Stimulated activated naive CD4-positive, alpha-beta T cell (primary cell): Measurements from ENCODE around the gene IKZF1.

Experiments used
- DNase-seq, 6 experiments: peaks; one replicate each; lab custom pipeline; 2025; lab: John Stamatoyannopoulos, UW

Gene IKZF1

GRCh38 chr7:50376056-50376820, 71.7 kb downstream of the IKZF1 start:
- no peak for DNase-seq

DNA sequence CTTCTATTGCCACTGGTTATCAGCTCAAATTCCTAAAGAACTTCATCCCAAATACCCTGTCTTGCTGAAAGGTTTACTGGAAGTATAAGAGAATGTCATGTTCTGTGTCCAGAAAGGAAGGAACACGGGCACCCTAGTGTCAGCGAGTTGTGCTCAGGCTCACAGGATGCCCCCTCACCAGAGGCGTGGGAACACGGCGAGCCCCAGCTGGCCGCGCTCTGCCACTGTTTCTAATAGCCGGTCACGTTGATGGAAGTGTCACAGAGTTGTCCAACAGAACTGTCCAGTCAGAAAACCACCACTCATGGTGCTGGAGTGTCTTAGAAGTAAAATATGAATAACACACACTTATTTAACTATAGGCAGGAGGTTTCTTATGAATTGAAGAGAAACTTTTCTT, 72.8 kb downstream of the IKZF1 start:
- no peak for DNase-seq

DNA sequence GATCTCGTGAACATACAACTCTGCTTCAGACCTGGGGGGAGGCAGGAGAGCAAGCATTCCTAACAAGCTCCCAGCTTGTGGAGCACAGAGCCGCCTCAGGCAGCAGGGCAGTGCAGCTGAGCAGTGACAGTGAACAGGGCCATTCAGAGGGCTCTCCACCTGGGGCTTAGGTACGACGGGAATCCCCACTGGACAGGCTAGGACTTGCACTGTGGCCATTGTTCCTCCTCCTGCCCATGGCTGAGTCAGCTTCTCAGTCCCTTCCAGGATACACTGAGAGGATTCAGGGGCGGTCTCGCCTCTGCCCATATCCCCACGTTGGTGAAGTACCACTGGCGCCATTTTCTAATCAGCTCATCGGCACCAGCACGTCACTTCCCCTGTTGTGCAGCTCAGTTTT, 74.6 kb downstream of the IKZF1 start:
- DNase-seq: no peak

GRCh38 chr7:50379539-50379938, 75.0 kb downstream of the IKZF1 start:
- DNase-seq: no peak

DNA sequence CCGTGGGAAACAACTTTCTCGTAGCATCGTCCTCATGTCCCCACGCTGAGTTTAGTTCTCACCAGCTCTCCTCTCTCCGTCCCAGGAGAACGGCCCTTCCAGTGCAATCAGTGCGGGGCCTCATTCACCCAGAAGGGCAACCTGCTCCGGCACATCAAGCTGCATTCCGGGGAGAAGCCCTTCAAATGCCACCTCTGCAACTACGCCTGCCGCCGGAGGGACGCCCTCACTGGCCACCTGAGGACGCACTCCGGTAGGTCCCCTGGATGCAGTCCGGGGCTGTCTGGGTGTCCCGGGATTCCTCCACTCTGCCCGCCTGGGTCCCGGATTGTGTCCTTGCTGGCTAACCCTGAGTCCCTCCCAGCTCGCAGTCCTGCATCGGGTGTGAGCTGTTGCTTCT, 77.9 kb downstream of the IKZF1 start:
- DNase-seq: no peak

DNA sequence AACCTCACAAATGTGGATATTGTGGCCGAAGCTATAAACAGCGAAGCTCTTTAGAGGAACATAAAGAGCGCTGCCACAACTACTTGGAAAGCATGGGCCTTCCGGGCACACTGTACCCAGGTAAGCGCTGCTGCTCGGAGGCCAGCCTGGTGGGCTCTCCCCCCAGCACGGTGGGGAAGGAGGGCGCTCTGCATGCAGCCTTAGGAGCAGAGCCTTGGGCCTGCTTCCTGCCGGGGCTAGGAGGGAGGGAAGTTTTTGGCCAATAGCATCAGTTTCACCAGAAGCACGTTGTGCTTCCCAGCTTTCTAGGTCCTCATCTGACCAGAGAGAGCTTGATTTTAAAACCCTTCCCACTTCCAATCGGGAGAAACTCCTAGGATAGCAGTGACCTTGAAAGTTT, 82.8 kb downstream of the IKZF1 start:
- no peak for DNase-seq

DNA sequence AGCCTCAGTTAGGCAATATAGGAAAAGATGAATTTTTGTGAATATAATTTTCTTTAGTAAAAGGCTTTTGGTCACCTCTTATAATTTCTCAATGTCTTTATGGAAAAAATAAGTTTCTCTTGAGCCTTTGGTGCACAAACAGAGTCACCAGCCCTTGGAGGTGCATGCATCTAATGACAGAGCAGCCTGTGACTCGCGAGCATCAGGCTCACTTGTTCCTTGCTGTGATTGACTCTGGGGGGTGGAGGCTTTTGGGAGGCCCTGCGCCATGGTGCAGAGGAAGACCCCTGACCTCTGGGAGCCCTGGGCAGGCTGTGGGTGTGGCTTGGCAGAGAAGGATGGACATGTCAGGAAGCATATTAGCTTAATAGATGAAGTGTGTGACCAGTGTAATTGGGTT, 85.4 kb downstream of the IKZF1 start:
- DNase-seq: no peak

- no peak for DNase-seq
Measured at GRCh38 chr7:50391386-50391785, 86.9 kb downstream of the IKZF1 start.

- DNase-seq: peak in 1 of 6 experiments; percentile 11
Measured at GRCh38 chr7:50393076-50393475, 88.6 kb downstream of the IKZF1 start.

DNA sequence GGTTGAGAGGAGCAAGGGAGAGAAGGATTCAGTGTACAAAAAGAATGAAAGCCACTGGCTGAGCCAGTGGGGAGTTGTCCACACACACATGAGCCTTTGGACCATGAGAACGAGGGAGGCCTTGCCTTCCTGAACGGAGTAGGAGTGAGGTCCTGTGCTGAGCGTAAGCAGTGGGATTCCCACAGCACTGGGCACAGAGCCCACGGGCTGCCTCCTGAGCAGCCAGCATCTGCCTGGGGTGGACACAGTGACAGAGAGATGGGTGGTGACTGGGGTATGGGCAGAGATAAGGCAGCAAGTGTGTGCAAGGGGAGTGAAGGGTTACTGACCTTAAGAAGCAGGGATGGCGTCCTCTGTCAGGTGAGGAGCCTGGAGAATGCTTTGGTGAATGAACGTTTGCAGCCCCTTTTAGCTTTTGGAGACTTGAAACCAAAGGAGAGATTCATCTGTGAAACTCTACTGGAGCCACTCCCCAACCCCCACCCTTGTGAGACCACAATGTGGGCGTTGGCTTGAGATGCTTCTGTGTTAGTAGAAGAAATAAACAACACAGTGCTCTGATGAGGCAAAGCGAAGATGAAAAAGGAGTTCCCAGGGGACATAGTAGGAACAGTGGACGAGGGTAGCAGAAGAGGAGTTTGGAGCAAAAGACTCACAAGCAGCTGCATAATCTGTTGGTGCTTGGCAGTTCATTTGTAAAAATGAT, 89.2 kb downstream of the IKZF1 start:
- peak; percentile 14 to 50 (median 30) for DNase-seq

GRCh38 chr7:50394315-50394714, 89.8 kb downstream of the IKZF1 start:
- DNase-seq: no peak

- DNase-seq: no peak
Measured at GRCh38 chr7:50396856-50397255, 92.3 kb downstream of the IKZF1 start.

DNA sequence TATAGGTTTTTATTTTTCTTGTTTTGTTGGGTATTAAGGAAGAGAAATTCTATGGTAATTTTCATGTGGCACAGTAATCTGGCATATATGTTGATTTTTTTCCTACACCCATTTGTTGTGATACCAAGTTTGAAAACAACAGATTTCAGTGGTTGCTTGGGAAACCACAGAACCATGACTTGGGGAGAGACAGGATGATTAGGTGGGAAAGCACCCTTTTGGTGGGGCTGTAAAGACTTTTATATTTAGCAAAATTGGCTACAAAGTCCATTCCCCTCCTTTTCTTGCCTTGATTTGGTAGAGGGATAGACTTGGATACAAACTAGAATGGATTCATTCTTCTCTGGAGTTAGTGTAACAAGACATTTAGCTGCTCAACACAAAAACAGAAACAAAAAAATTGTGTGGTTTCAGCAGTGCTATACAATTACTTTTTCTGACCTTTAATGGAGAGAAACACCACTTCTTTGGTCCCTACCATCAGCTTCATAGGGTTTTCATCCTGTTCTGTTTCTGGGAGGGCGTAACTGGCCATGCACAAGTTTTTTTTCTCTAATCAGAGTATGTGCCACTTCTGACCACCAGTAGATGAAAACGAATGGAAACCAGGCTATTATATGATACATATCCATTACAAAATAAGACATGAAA, 92.9 kb downstream of the IKZF1 start:
- DNase-seq: no peak

- DNase-seq: no peak
Measured at GRCh38 chr7:50397971-50398324, 93.4 kb downstream of the IKZF1 start.

DNA sequence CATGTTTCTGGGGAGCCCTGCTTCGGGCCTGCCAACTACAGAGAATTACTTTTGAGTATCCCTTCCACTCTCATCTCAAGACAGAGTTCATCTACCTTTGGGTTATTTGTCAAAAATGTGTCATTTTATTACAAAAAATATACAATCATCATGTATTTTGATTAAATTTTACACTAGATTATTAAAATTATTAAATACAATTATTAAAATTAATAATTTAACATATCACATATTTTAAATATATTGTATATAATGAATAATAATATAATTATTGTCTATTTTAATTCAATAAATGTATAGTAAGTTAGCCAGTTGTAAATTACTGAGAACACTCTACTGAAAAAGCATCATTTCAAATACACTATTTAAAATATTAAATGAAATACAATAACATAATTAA, 94.7 kb downstream of the IKZF1 start:
- no peak for DNase-seq

DNA sequence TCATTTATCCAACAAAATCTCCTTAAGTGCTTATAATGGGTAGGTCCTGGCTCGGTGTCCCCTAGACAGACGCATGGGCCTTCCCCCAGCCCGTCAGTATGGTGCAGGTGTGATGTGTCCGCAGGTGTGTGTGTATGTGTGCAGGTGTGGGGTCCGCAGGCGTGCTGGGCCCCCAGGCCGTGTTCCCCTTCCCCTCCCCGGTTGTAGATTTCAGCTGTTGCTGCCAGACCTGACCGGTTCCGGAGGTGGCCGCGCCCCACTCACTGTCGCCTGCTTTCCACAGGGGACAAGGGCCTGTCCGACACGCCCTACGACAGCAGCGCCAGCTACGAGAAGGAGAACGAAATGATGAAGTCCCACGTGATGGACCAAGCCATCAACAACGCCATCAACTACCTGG, 95.1 kb downstream of the IKZF1 start:
- DNase-seq: no peak

GRCh38 chr7:50400114-50400513, 95.6 kb downstream of the IKZF1 start:
- DNase-seq: no peak

DNA sequence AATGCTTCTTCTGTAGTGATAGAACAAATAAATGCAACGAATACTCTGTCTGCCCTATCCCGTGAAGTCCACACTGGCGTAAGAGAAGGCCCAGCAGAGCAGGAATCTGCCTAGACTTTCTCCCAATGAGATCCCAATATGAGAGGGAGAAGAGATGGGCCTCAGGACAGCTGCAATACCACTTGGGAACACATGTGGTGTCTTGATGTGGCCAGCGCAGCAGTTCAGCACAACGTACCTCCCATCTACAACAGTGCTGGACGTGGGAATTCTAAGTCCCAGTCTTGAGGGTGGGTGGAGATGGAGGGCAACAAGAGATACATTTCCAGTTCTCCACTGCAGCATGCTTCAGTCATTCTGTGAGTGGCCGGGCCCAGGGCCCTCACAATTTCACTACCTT, 99.9 kb downstream of the IKZF1 start:
- no peak for DNase-seq

DNA sequence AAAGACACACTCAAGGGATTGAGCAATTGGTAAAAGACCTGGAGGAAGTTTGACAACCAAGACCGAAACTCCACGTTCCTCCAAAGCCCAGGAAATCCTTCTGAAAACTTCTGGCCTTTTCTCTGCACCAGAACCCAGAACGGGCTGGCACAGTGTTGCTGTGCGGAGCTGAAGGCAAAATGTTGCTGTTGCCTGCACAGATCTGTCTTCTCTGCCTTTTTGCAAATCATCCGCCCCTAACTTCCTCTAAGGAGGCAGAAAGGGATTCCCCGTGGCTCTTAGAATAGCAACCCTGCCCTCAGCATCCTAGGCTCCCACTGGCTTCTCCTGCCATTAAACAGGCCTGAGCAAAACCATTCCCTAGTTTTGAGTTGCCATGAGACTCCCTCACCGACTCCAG, 100.7 kb downstream of the IKZF1 start:
- DNase-seq: no peak

DNA sequence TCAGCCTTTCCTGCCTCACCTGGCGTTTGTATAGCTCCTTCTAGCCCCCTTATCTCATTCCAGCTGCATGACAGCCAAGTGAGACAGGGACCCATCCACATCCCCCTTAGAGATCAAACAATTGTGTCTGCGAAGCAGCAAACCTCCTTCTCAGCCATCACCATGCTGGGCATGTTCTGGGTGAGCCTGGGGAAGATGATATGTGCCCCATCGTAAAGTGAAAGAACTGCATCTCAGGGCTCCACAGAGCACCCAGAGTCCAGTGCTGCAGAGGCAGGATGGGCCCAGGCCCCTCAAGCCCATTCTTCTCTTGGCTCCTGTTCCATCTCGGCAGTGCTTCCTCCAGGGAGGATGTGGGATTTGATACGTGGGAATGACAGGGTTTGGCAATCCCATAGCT, 102.4 kb downstream of the IKZF1 start:
- no peak for DNase-seq

DNA sequence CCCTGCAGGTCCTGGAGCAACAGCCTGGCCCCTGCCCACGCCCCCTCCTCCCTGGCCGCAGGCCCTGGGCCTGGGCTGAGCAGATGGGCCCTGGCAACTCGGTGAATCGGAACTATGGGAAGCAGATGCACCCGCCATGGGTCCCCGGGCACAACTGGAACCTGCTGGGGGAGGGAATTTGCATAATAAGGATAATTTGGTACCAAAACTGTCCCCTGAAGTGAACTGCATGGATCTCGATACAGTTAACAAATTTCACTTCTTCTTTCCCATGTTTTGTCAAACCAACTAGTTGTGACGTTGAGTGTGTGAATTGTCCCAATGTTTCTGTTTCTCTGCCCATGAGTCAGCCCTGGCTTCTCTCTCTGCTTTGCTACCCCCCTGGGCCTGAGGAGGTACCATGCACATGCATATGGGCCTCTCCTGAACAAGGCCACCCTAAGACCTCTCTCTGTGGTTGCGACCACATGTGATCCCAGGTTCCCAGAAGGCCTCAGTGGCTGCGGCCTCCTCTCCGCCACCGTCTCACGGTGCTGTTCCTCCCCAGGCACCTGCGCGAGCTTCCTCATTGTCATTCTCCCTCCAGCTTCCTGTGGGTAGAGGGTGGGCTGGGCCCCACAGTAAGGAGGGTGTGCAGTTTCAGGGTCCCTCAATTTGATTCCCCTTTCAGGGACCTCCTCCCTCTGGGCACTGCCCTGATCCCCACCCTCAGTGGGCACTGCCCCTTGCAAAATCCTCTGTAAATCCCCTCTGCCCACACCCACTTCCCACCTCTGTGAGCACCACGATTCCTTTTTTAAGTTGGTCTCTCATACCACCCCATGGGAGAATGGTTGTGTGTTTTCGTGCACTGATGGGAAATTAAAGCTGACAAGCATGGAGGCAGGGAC, 105.6 kb downstream of the IKZF1 start:
- no peak for DNase-seq

- no peak for DNase-seq
Measured at GRCh38 chr7:50411332-50411731, 106.8 kb downstream of the IKZF1 start.
